ACC112 (cell line): ENCODE data around the gene SVBP.
A peak's percentile ranks its signal among the peaks of the same experiment; 100 is the strongest.

Experiments
- H2AFZ ChIP-seq: fragments of 200-600 bp; sonication (generic); one replicate; pipeline ENCODE4 v1.6.0; 2017; ENCODE audit warnings: antibody characterized with exemption, low read length; ENCODE audit not compliant: unreplicated experiment
- H3K27ac ChIP-seq: fragments of 200-600 bp; sonication (generic); 2 replicates; pipeline ENCODE4 v1.5.1; 2014; ENCODE audit warnings: low read depth, mild to moderate bottlenecking, antibody characterized with exemption, low read length, moderate library complexity
- H3K27me3 ChIP-seq: fragments of 200-600 bp; sonication (generic); 2 replicates; pipeline ENCODE4 v1.6.1; 2014; ENCODE audit warnings: mild to moderate bottlenecking, antibody characterized with exemption, low read length, moderate library complexity, mixed read lengths; ENCODE audit not compliant: insufficient read depth
- H3K36me3 ChIP-seq: fragments of 200-600 bp; sonication (generic); 2 replicates; pipeline ENCODE4 v1.6.1; 2016; ENCODE audit warnings: mild to moderate bottlenecking, antibody characterized with exemption, low read length, moderate library complexity, mixed read lengths; ENCODE audit not compliant: insufficient read depth
- H3K4me1 ChIP-seq: fragments of 200-600 bp; sonication (generic); one replicate; pipeline ENCODE4 v1.6.1; 2016; ENCODE audit warnings: low read length, mixed read lengths; ENCODE audit not compliant: insufficient read depth, unreplicated experiment, control insufficient read depth
- H3K4me3 ChIP-seq: fragments of 200-600 bp; sonication (generic); 2 replicates; pipeline ENCODE4 v1.5.1; 2014; ENCODE audit warnings: mild to moderate bottlenecking, low read depth, low read length
- H3K79me2 ChIP-seq: fragments of 200-600 bp; sonication (generic); one replicate; pipeline ENCODE4 v1.6.0; 2016; ENCODE audit warnings: low read length; ENCODE audit not compliant: control insufficient read depth, unreplicated experiment, insufficient read depth

Gene SVBP

DNA sequence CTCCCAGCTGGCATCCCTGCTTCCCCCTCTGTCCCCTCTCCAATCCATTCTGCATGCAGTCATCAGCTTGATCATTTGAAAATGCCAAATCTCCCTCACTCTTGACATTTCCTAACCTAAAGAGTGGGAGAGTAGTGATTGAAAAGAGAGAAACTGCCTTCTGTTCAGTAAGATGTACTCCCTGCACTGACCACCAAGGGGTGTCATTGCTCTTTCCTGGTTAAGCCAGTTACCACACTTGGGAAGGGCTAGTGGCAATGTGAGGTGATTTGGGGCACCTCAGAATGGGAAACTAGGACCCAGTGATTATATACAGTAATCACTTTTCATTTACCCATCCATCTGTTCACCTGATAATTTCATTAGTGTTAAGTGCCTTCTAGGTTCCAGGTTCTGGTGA, 39.3 kb downstream of the SVBP start:
- H3K4me3 ChIP-seq: no peak overlapping the region
- H3K4me1 ChIP-seq: no peaks in the 10 kb centered on the region
- no peaks in the 10 kb centered on the region for H3K79me2 ChIP-seq
- H3K27me3 ChIP-seq: no peaks in the 10 kb centered on the region
- no peak overlapping the region for H2AFZ ChIP-seq
- H3K36me3 ChIP-seq: peaks cover 10% of the 10 kb centered on the region
- no peak overlapping the region for H3K27ac ChIP-seq

DNA sequence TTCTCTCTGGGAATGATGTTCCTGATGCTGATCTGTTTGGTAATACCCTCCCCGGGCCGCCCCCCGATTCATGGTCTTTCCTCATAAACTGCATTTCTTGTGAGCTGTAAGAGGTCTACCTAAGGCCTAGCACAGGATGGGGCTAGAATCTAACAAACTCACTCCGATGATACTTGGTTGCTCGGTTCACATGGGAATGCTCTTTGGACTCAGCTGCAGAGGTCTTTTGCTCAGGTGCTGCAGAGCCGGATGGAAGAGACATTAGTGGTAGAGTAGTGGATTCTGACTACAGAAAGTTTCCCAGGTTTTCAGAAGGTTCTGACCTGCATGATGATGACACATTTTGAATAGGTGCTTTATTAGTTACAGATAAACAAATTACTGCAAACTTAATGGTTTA, 40.7 kb downstream of the SVBP start:
- Histone ChIP-seq H3K27me3 (no peaks in the 10 kb centered on the region), H3K27ac (no peak overlapping the region), H2AFZ (no peak overlapping the region), H3K79me2 (peaks cover 6% of the 10 kb centered on the region), H3K4me3 (no peak overlapping the region), H3K36me3 (peaks cover 10% of the 10 kb centered on the region), H3K4me1 (no peaks in the 10 kb centered on the region)

DNA sequence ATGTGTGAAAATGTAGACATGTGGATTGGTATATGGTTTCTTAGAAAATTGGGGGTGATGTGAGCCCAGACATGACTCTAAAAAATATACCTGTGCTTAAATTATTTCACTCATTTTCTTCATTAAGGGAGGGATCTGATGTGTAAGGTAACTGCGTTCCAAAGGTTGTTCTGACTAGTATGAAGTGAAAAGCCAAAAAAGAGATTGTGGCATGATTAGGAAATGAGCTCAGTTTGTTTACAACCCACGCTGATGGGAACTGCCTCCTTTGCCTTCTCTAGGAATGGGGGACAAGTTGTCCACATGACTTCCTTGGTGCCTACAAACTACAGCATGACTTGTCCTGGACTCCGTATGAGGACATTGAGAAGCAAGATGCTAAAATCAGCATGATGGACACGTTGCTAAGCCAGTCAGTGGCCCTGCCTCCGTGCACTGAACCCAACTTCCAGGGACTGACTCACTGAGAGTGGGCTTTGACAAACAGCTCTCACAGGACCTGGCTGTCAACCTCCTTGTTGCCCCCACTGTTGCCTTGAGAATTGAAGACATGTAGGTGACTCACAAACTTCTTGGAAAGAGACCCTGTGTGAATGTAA, 42.2 kb downstream of the SVBP start:
- H3K79me2 ChIP-seq: peaks cover 12% of the 10 kb centered on the region
- H3K4me3 ChIP-seq: no peak overlapping the region
- peaks cover 10% of the 10 kb centered on the region for H3K36me3 ChIP-seq
- H3K27ac ChIP-seq: no peak overlapping the region
- H2AFZ ChIP-seq: no peak overlapping the region
- H3K27me3 ChIP-seq: no peaks in the 10 kb centered on the region
- H3K4me1 ChIP-seq: no peaks in the 10 kb centered on the region

DNA sequence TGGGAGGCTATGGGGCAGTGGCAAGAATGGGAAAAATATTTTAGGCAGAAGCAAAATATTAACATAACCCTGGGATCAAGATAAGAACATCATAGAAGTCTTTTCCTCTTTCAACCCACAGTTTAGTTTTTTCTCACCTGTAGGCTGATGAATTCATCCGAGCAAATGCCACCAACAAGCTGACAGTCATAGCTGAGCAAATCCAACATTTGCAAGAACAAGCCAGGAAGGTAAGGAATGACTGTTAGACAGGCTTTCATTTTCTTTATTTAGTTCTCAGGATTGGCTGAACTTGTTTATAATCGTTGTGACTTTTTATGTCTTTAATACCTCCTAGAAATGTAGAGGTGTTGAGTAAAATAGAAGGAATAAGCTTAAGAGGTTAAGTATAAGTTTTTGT, 43.8 kb downstream of the SVBP start:
- H3K4me1 ChIP-seq: peaks cover under 1% of the 10 kb centered on the region
- peaks cover 10% of the 10 kb centered on the region for H3K36me3 ChIP-seq
- H3K79me2 ChIP-seq: peaks cover 23% of the 10 kb centered on the region
- no peaks in the 10 kb centered on the region for H3K27me3 ChIP-seq
- no peak overlapping the region for H3K27ac ChIP-seq
- H3K4me3 ChIP-seq: no peak overlapping the region
- no peak overlapping the region for H2AFZ ChIP-seq

DNA sequence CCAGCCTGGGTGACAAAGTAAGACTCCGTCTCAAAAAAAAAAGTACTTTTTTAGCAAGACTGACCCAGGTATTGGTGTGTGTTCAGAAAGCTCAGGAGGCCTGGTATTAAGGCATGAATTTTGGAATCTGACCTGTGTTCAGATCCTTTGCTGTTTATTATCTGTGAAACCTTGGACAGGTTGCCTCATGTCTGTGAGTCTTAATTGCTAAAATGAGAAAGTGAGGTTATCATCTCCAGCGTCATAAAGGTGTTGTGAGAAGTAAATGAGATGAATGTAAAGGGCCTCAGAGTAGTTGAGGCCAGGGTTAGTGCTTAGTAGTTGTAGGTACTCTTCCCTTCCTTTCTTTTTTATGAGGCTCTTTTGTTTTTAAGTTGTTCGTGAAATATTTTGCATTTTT, 47.4 kb downstream of the SVBP start:
- no peak overlapping the region for H2AFZ ChIP-seq
- peaks cover 50% of the 10 kb centered on the region for H3K79me2 ChIP-seq
- H3K36me3 ChIP-seq: peaks cover 4% of the 10 kb centered on the region
- peaks cover 7% of the 10 kb centered on the region for H3K4me1 ChIP-seq
- H3K4me3 ChIP-seq: no peak overlapping the region
- H3K27me3 ChIP-seq: no peaks in the 10 kb centered on the region
- no peak overlapping the region for H3K27ac ChIP-seq

DNA sequence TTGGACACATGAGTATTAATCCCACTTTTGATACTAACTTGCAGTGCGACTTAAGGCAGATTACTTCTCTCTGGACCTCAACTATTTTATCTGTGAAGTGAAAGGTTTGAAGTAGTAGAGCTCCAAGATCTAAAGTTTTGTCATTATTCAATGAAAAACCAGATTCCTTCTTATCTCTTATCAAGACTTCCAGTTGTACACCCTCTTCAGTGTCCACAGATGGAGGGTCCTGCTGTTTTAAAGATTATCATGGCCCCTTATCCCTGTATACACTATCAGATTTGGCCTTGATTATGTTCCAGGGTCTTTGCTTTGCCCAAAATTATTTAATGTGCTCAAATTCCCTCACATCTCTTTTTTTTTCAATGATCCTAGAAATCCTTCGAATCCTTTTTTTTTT, 49.0 kb downstream of the SVBP start:
- Histone ChIP-seq H3K4me3 (peak overlapping the region; percentile 82), H3K27ac (no peak overlapping the region), H3K27me3 (no peaks in the 10 kb centered on the region), H3K79me2 (peaks cover 65% of the 10 kb centered on the region), H2AFZ (no peak overlapping the region), H3K36me3 (no peaks in the 10 kb centered on the region), H3K4me1 (peaks cover 12% of the 10 kb centered on the region)

DNA sequence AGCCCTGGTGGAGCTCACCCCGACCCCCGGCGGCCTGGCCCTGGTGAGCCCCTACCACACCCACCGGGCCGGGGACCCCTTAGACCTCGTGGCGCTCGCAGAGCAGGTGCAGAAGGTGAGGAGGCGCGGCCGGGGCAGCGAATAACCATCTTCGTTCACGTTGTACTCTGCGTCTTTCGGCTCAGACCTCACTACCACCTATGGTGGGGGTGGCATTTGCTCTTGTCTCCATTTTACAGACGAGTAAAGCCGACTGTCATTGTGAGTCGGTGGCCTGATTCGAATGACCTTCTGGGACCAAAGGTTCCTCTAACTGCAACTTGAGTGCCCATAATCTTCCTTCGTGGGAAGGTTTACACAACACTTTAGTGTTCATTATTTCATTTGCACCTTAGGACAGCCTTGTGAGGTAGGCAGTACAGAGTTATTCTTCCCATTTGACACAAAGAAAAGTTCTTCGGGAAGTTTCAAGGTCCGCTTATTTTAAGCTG, 49.6 kb downstream of the SVBP start:
- Histone ChIP-seq H3K79me2 (peaks cover 72% of the 10 kb centered on the region), H3K4me1 (peaks cover 12% of the 10 kb centered on the region), H3K27me3 (no peaks in the 10 kb centered on the region), H2AFZ (peak overlapping the region; percentile 96), H3K4me3 (peak overlapping the region; percentile 82), H3K36me3 (no peaks in the 10 kb centered on the region), H3K27ac (no peak overlapping the region)

DNA sequence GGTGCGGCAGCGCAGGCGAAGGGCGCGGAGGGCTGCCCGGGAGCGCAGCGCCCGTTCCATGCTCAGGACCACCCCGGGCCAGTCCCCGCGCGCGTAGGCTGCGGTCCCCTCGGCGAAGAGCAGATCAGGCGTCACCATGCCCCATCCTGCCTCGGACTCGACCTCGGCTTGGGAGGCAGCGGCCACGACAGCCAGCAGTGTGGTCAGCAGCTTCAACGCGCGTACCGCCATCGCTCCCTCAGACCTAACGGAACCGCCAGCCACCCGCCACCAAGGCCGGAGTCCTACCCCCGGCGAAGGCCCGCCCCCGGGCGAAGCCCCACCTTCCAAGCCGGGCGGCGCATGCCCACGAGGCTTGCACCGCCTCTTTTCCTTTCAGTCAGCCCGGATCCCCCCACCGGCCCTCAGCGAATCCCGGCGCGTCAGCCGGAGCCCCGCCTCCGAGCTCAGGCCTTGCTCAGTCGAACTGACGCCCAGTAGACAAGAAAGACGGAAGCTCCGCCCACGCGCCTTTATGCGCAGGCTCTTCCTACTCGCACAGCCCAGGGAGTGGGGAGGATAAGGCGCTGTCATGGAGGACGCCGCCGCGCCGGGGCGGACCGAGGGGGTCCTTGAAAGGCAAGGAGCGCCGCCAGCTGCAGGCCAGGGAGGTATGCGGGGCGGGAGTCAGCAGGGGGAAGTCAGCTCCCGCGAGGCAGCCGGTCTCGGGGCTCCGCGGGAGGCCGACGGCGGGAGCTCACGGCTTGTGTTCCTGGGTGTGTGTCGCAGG, 50.3 kb downstream of the SVBP start, which contains the start of the genes C1orf50 and P3H1:
C1orf50 (plus strand) TSS at position 509 of the 769 bp plus-strand sequence; CDS start at position 572, 63 bp downstream.
P3H1 (minus strand) TSS at position 288 of the 769 bp plus-strand sequence; CDS start at position 231, 57 bp downstream.
- Histone ChIP-seq H3K79me2 (peaks cover 73% of the 10 kb centered on the region), H3K4me3 (peak within 1 kb of the TSS; percentile 82), H3K4me1 (peaks cover 12% of the 10 kb centered on the region), H2AFZ (peak within 1 kb of the TSS; percentile 96), H3K36me3 (0 out of 2 replicates have a peak, but pooled peaks cover 3% of the 10 kb centered on the region), H3K27ac (peak within 1 kb of the TSS; percentile 53), H3K27me3 (no peaks in the 10 kb centered on the region)

DNA sequence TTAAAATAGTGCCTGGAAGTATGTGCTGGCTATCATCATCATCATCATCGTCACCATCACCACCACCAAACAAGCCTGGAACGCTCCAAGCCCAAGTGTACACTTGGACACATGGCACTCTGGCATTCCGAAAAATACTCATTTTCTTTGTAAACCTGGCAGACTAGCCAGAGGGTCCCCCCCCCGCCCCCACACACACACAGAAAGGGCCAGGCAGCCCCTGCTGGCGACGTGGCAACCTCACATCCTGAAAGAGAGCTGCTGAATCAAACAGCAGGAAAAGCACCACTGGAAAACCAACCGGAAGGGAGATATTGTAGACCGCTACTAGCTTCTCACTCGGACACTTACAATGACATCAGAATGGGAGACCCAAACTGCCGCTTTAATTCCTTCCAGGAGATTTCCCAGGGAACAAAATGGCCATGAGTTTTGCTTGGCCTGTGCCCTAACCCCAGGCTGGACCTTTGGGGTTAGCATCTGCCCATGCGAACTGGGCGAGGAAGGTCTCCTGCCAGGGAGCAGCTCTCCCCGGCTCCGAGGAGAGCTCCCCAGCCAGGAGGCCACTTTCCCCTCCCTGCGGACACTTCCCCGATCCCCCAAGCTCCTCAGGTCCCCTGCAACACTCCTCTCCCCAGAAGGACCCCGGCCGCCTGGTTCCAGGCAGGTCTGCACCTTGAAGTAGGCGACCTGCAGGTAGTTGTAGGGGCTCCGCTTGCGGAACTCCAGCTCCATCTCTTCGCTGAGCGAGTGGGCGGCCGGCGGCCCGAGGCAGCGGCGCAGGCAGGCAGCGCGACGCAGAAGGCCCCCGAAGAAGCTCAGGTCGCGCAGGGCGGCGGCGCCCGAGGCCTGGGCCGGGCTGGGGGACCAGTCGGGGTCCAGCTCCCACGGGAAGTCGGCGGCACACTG, 51.1 kb downstream of the SVBP start:
- H3K79me2 ChIP-seq: peaks cover 72% of the 10 kb centered on the region
- peaks cover 12% of the 10 kb centered on the region for H3K4me1 ChIP-seq
- peak overlapping the region; percentile 53 for H3K27ac ChIP-seq
- 0 out of 2 replicates have a peak, but pooled peaks cover 4% of the 10 kb centered on the region for H3K36me3 ChIP-seq
- peak overlapping the region; percentile 81 for H2AFZ ChIP-seq
- H3K27me3 ChIP-seq: no peaks in the 10 kb centered on the region
- H3K4me3 ChIP-seq: peak overlapping the region; percentile 82

DNA sequence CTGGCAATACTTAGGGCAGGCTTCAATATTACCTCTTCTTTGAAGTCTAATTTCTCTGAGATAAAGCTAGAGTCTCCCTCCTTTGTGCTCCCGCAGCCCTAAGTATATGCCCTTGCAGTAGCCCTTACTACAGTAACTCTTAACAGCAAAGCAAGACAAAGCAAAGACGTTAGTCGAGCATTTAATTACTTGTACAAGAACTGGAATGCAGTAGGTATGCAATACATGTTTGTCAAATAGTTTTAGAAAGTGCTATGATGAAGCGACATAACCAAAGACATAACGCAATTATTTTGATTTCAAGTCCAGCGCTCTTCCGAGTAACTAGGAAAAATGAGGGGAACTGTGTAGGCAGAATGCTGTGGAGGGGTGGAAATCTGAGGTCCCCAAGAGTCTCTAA, 51.9 kb downstream of the SVBP start:
- Histone ChIP-seq H3K4me3 (peak overlapping the region; percentile 82), H3K27ac (peak overlapping the region; percentile 53), H3K79me2 (peaks cover 66% of the 10 kb centered on the region), H3K36me3 (0 out of 2 replicates have a peak, but pooled peaks cover 4% of the 10 kb centered on the region), H2AFZ (peak overlapping the region; percentile 43), H3K27me3 (no peaks in the 10 kb centered on the region), H3K4me1 (peaks cover 12% of the 10 kb centered on the region)
